HepG2 (cell line): ENCODE data around the gene NXN. TPM values are rescaled to one million over a fixed set of nuclear protein-coding genes. Genes with fewer than 3 reads are reported as not detected.

ENCODE experiments used
- ATAC-seq: fragments of 200-7000 bp; cut with Tn5 transposase; 3 replicates; pipeline ENCODE4 v1.9.1; 2020; ENCODE audit warnings: mild to moderate bottlenecking, moderate library complexity
- BruUV-seq: library from RNA; stranded (reverse); fragments of 400-500 nt; replicated peaks from 2 replicates; lab custom pipeline; 2021; lab: Mats Ljungman, UMichigan
- CTCF ChIA-PET: fragments of 300-600 bp; formaldehyde crosslinking; extraction: SDS; loops from one replicate; lab custom pipeline; 2021; ENCODE audit warnings: low total read pairs, inconsistent platforms, low intra/inter-chr PET ratio; lab: Yijun Ruan, JAX
- POLR2A ChIA-PET: fragments of 350-600 bp; sonication (Branson Sonifier 250); formaldehyde crosslinking; loops from one replicate; lab custom pipeline; 2020; ENCODE audit warnings: antibody characterized with exemption, inconsistent platforms; lab: Yijun Ruan, JAX
- DNase-seq: peaks from one replicate; pipeline ENCODE4 v3.0.0-alpha.2; 2015; ENCODE audit warnings: low spot score
- FAIRE-seq: peaks from 3 replicates; lab custom pipeline; 2011; peaks lifted over from hg19 to GRCh38; lab: Jason Lieb, UNC
- H2AFZ ChIP-seq: one replicate; pipeline ENCODE4 v1.6.1; 2011; ENCODE audit warnings: low read length, inconsistent platforms
- H3K27ac ChIP-seq: fragments of 300-600 bp; 3 replicates; pipeline ENCODE4 v1.8.0; 2011; ENCODE audit warnings: mixed run types, mild to moderate bottlenecking, mixed read lengths, low read length, inconsistent platforms; ENCODE audit not compliant: insufficient read depth; ENCODE audit errors: extremely low read length
- H3K27me3 ChIP-seq, 2 experiments: fragments of 200-600 bp in 1 of 2; 2 replicates in 1 of 2; 3 replicates in 1 of 2; pipeline versions ENCODE4 v1.6.0 to v1.8.0; 2011; ENCODE audit warnings: low read length in 2 of 2, mild to moderate bottlenecking in 2 of 2, moderate library complexity in 2 of 2, inconsistent platforms in 1 of 2; ENCODE audit not compliant: insufficient read depth in 2 of 2, control insufficient read depth in 1 of 2
- H3K36me3 ChIP-seq, 2 experiments: fragments of 200-600 bp in 1 of 2; replicated peaks in 1 of 2; 2 replicates in 1 of 2; 3 replicates in 1 of 2; pipeline versions ENCODE4 v1.5.1 to v1.8.0; 2011; ENCODE audit warnings: low read length in 2 of 2, inconsistent platforms in 1 of 2; ENCODE audit not compliant: insufficient read depth in 2 of 2, control insufficient read depth in 1 of 2
- H3K4me1 ChIP-seq: 2 replicates; pipeline ENCODE4 v1.5.1; 2012; ENCODE audit warnings: low read length, inconsistent platforms; ENCODE audit not compliant: insufficient read depth
- H3K4me2 ChIP-seq: 2 replicates; pipeline ENCODE4 v1.6.0; 2011; ENCODE audit warnings: low read depth, low read length, inconsistent platforms
- H3K4me3 ChIP-seq, 3 experiments: fragments of 200-600 bp in 1 of 3; sonication (generic), shearing (Covaris generic) in 1 of 3; replicated peaks in 1 of 3; 2 replicates each; pipeline ENCODE4 v1.5.1; 2011 to 2016; ENCODE audit warnings: low read length in 3 of 3, inconsistent platforms in 2 of 3, low read depth in 2 of 3, mild to moderate bottlenecking in 2 of 3, control low read depth in 1 of 3, mixed read lengths in 1 of 3; ENCODE audit not compliant: insufficient read depth in 1 of 3
- H3K79me2 ChIP-seq: one replicate; pipeline ENCODE4 v1.6.1; 2011; ENCODE audit warnings: low read length, inconsistent platforms; ENCODE audit not compliant: insufficient read depth
- H3K9ac ChIP-seq: 2 replicates; pipeline ENCODE4 v1.6.0; 2011; ENCODE audit warnings: mild to moderate bottlenecking, low read depth, low read length, inconsistent platforms; ENCODE audit not compliant: insufficient read depth
- H3K9me3 ChIP-seq: 2 replicates; pipeline ENCODE4 v1.5.1; 2012; ENCODE audit warnings: mild to moderate bottlenecking, low read length
- H4K20me1 ChIP-seq: 2 replicates; pipeline ENCODE4 v1.6.0; 2011; ENCODE audit warnings: inconsistent platforms, mild to moderate bottlenecking, low read length, moderate library complexity; ENCODE audit not compliant: insufficient read depth
- AGO2 ChIP-seq: fragments of 200-400 bp; formaldehyde crosslinking; optimal IDR thresholded peaks from 2 replicates; pipeline ENCODE3; 2017; ENCODE audit warnings: mild to moderate bottlenecking, low read depth, low read length, moderate library complexity
- RAD21 ChIP-seq: fragments of 450-650 bp; formaldehyde crosslinking; IDR thresholded peaks from 2 replicates; pipeline ENCODE4 v1.5.0; 2020; ENCODE audit warnings: mild to moderate bottlenecking
- RELA ChIP-seq: sonication (generic); formaldehyde crosslinking; IDR thresholded peaks from 2 replicates; pipeline ENCODE4 v1.4.0; 2020; ENCODE audit warnings: missing genetic modification reagents
- TBP ChIP-seq: sonication (generic); formaldehyde crosslinking; IDR thresholded peaks from 2 replicates; pipeline ENCODE4 v1.5.0; 2020; ENCODE audit warnings: missing genetic modification reagents
- TCF7L2 ChIP-seq: IDR thresholded peaks from 2 replicates; pipeline ENCODE4 v1.6.1; 2011; ENCODE audit warnings: mild to moderate bottlenecking, low read depth, low read length, moderate library complexity
- ZNF136 ChIP-seq: sonication (generic); formaldehyde crosslinking; IDR thresholded peaks from 2 replicates; pipeline ENCODE4 v1.8.1; 2022; ENCODE audit warnings: low read depth, mild to moderate bottlenecking, moderate library complexity, missing genetic modification reagents
- ZNF232 ChIP-seq: sonication (generic); formaldehyde crosslinking; IDR thresholded peaks from 2 replicates; pipeline ENCODE4 v1.4.0; 2020; ENCODE audit warnings: missing genetic modification reagents, borderline replicate concordance
- ZNF326 ChIP-seq: sonication (generic); formaldehyde crosslinking; IDR thresholded peaks from 2 replicates; pipeline ENCODE4 v1.4.0; 2020; ENCODE audit warnings: missing genetic modification reagents, borderline replicate concordance
- ZNF44 ChIP-seq: sonication (generic); formaldehyde crosslinking; IDR thresholded peaks from 2 replicates; pipeline ENCODE4 v1.5.1; 2020; ENCODE audit warnings: mild to moderate bottlenecking, missing genetic modification reagents
- ZNF512 ChIP-seq: sonication (generic); formaldehyde crosslinking; IDR thresholded peaks from 2 replicates; pipeline ENCODE4 v1.4.0; 2020; ENCODE audit warnings: mild to moderate bottlenecking, missing genetic modification reagents
- ZNF567 ChIP-seq: sonication (generic); formaldehyde crosslinking; IDR thresholded peaks from 2 replicates; pipeline ENCODE4 v1.8.1; 2023; ENCODE audit warnings: mild to moderate bottlenecking, missing genetic modification reagents, borderline replicate concordance
- WGBS: methylation state at CpG from one replicate; pipeline ENCODE4 v1.1.6; 2017; ENCODE audit warnings: low lambda C conversion rate; 5-methylcytosine and 5-hydroxymethylcytosine counted together
- in situ Hi-C: cut with HindIII; loops from 2 replicates; pipeline ENCODE4 v1.10.0; 2017; ENCODE audit warnings: low pct_unique_long_range_greater_than_20kb; ENCODE audit not compliant: extremely low pct_ligation_motif_present
- intact Hi-C: fragments of 100-400 bp; cut with micrococcal nuclease; formaldehyde crosslinking; loops from one replicate; pipeline ENCODE4 v1.10.0; 2022; ENCODE audit not compliant: unreplicated experiment
- polyA plus RNA-seq, 8 experiments: library from polyadenylated mRNA; depleted of rRNA in 3 of 8; stranded (reverse) in 7 of 8; unstranded in 1 of 8; fragments of >200 nt; fragmentation: Illumina TruSeq in 4 of 8; extraction: Trizol in 4 of 8; gene quantifications; 2 replicates each; pipeline versions ENCODE4 v1.2.1 to v1.2.3, GENCODE V29; 2011 to 2016; ENCODE audit warnings: low read depth in 4 of 8, missing spikeins in 1 of 8, mixed read lengths in 1 of 8; ENCODE audit not compliant: insufficient read depth in 1 of 8
- total RNA-seq, 5 experiments: library from RNA; depleted of rRNA; stranded (reverse); fragments of >200 nt; fragmentation: Illumina TruSeq; extraction: Trizol; gene quantifications; 2 replicates each; pipeline ENCODE4 v1.2.3, GENCODE V29; 2016; ENCODE audit warnings: low read depth in 1 of 5
- TF ChIP-seq, protein P1 (sequence below): sonication (generic); formaldehyde crosslinking; IDR thresholded peaks from 2 replicates; pipeline ENCODE4 v1.4.0; 2020; ENCODE audit warnings: mild to moderate bottlenecking, missing genetic modification reagents
- TF ChIP-seq, protein P2 (sequence below): sonication (generic); formaldehyde crosslinking; IDR thresholded peaks from 2 replicates; pipeline ENCODE4 v1.4.0; 2020; ENCODE audit warnings: missing genetic modification reagents

The NXN gene
- total and polyA plus RNA-seq, 2 of the 13 experiments (the other 11 are each of a cell fraction or from before 2014, with no cell fraction given): 22.2 to 24.3 TPM

- 70% methylated on average over 30 of the region's 43 CpGs for WGBS
- Histone ChIP-seq H2AFZ (no peak overlapping the region), H3K27ac (peak overlapping the region; percentile 62), H3K4me3 (peak overlapping the region; percentile 61 to 78 (median 63); a peak in 5 of 6 replicates), H3K4me1 (peaks cover 26% of the 10 kb centered on the region), H3K4me2 (peak overlapping the region; percentile 84), H3K27me3 (no peaks in the 10 kb centered on the region), H3K36me3 (peaks cover under 1 to 7% of the 10 kb centered on the region in 2 experiments; a peak in 4 of 5 replicates), H3K79me2 (peaks cover 26% of the 10 kb centered on the region), H4K20me1 (no peaks in the 10 kb centered on the region), H3K9me3 (no peaks in the 10 kb centered on the region), H3K9ac (peak overlapping the region; percentile 90)
- TF ChIP-seq AGO2: peak; percentile 39
- TF ChIP-seq, protein P1, sequence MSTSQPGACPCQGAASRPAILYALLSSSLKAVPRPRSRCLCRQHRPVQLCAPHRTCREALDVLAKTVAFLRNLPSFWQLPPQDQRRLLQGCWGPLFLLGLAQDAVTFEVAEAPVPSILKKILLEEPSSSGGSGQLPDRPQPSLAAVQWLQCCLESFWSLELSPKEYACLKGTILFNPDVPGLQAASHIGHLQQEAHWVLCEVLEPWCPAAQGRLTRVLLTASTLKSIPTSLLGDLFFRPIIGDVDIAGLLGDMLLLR (CRISPR knock-in tag): 0 out of 2 replicates have a peak, but pooled peaks have one; percentile 3
- TF ChIP-seq ZNF232 (CRISPR knock-in tag): no peak
- TF ChIP-seq ZNF326: peak; percentile 23; the same call in 1 of the 2 replicates
- no peak for TF ChIP-seq RELA (CRISPR knock-in tag)
- no peak for TF ChIP-seq ZNF567 (CRISPR knock-in tag)
- TF ChIP-seq ZNF512: 0 out of 2 replicates have a peak, but pooled peaks have one; percentile 53
- TF ChIP-seq TCF7L2: no peak
- no peak for TF ChIP-seq TBP (CRISPR knock-in tag)
- TF ChIP-seq ZNF44 (CRISPR knock-in tag): 0 out of 2 replicates have a peak, but pooled peaks have one; percentile 15
- no peak for TF ChIP-seq RAD21 (CRISPR knock-in tag)
- 0 out of 2 replicates have a peak, but pooled peaks have one; percentile 74 for TF ChIP-seq ZNF136 (CRISPR knock-in tag)
- TF ChIP-seq, protein P2, sequence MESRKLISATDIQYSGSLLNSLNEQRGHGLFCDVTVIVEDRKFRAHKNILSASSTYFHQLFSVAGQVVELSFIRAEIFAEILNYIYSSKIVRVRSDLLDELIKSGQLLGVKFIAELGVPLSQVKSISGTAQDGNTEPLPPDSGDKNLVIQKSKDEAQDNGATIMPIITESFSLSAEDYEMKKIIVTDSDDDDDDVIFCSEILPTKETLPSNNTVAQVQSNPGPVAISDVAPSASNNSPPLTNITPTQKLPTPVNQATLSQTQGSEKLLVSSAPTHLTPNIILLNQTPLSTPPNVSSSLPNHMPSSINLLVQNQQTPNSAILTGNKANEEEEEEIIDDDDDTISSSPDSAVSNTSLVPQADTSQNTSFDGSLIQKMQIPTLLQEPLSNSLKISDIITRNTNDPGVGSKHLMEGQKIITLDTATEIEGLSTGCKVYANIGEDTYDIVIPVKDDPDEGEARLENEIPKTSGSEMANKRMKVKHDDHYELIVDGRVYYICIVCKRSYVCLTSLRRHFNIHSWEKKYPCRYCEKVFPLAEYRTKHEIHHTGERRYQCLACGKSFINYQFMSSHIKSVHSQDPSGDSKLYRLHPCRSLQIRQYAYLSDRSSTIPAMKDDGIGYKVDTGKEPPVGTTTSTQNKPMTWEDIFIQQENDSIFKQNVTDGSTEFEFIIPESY (CRISPR knock-in tag): peak; percentile 29; the same call in 1 of the 2 replicates
- ChIA-PET CTCF (interaction anchor here (1.4 kb wide), 1 partner anchor 38 kb away, joined by 4 read pairs; the partner anchor contains the start of gene VPS53), POLR2A (interaction anchor here (0.8 to 1.2 kb wide), 4 partner anchors 20 to 228 kb away, joined by 3 read pairs; partner anchors contain the start of genes GLOD4 and MRM3)
- no peak for FAIRE-seq
- BruUV-seq: TSS peak; percentile 71
- intact Hi-C loops: no loop called here
- DNase-seq: no peak
- ATAC-seq: no peak
- in situ Hi-C loops: no loop called here
Measured at GRCh38 chr17:752620-753219, 226.9 kb downstream of the NXN start.
